Measurements from ENCODE around the gene TAF5L. TPM values are rescaled to one million over a fixed set of nuclear protein-coding genes. Genes with fewer than 3 reads are reported as not detected.
A peak's percentile ranks its signal among the peaks of the same experiment; 100 is the strongest.

The TAF5L gene
- total and polyA plus RNA-seq, 2 of the 4 experiments (the other 2 are of a cell fraction) = 17.9 to 18.6 TPM

GRCh38 chr1:229593800-229594199 is 32.1 kb downstream of the TAF5L start:
- H3K4me1 ChIP-seq (ENCODE audit: control insufficient read depth, insufficient read depth, low read length) = peaks cover 10% of the 10 kb centered on the region
- no peak for ATAC-seq (ENCODE audit: low read depth)
- H3K14ac ChIP-seq (replicated peaks; ENCODE audit: low read depth, low read length) = no peak overlapping the region
- H3K18ac ChIP-seq (ENCODE audit: low read depth, low read length) = no peak overlapping the region
- H3K4me3 ChIP-seq (ENCODE audit: insufficient read depth, low read depth, low read length) = no peak overlapping the region
- no peak overlapping the region for H2BK20ac ChIP-seq (ENCODE audit: low read depth, low read length)
- no peak overlapping the region for H3K4me2 ChIP-seq (ENCODE audit: low read depth, low read length)
- H3K79me1 ChIP-seq (ENCODE audit: low read depth in 1 of 2, low read length in 2 of 2) = peaks cover 26 to 37% of the 10 kb centered on the region in 2 experiments
- ChIA-PET CTCF (no interaction called here), POLR2A (ENCODE audit: unreplicated experiment) (no interaction called here)
- no peak overlapping the region for H3K9ac ChIP-seq (ENCODE audit: low read depth, low read length)
- no peak overlapping the region for H4K8ac ChIP-seq (ENCODE audit: low read depth in 2 of 2, low read length in 2 of 2)
- H3K9me1 ChIP-seq (ENCODE audit: insufficient read depth, low read length) = peaks cover 11% of the 10 kb centered on the region
- no TSS peak for BruUV-seq (replicated peaks)
- H2BK5ac ChIP-seq (ENCODE audit: low read depth, low read length, poor library complexity, severe bottlenecking) = no peak overlapping the region
- H3K56ac ChIP-seq (ENCODE audit: extremely low read depth, insufficient read depth, low read length) = no peak overlapping the region
- dilution Hi-C loops (cut with HindIII; ENCODE audit: low sequenced_read_pairs, unreplicated experiment) (no loop called here), intact Hi-C loops (cut with micrococcal nuclease) (no loop called here), in situ Hi-C loops (cut with MboI; ENCODE audit: low sequenced_read_pairs) (no loop called here)
- no peak overlapping the region for H2BK120ac ChIP-seq (ENCODE audit: low read depth, low read length)
- no CpG with 5 or more reads among the region's 12 CpGs for WGBS, 2 experiments (ENCODE audit: extremely low coverage in 2 of 2, insufficient read length in 1 of 2)
- H4K91ac ChIP-seq (ENCODE audit: insufficient read depth, low read depth, low read length) = no peak overlapping the region
- no peaks in the 10 kb centered on the region for H3K27me3 ChIP-seq (ENCODE audit: control insufficient read depth, insufficient read depth, low read length)
- H3K23ac ChIP-seq (ENCODE audit: low read depth, low read length) = no peak overlapping the region
- peaks cover 15% of the 10 kb centered on the region for H3K36me3 ChIP-seq (ENCODE audit: control insufficient read depth, insufficient read depth, low read length)
- H2AFZ ChIP-seq (replicated peaks; ENCODE audit: low read length, poor library complexity) = no peak overlapping the region
- TF ChIP-seq POLR2A (IDR thresholded peaks at IDR 0.05; ENCODE audit: low read depth, low read length) = no peak
- no peaks in the 10 kb centered on the region for H3K9me3 ChIP-seq (ENCODE audit: control insufficient read depth, insufficient read depth, low read length)
- no peak overlapping the region for H4K5ac ChIP-seq (ENCODE audit: low read depth, low read length)
- H4K20me1 ChIP-seq (ENCODE audit: insufficient read depth, low read length) = peaks cover 9% of the 10 kb centered on the region
- H3K27ac ChIP-seq (ENCODE audit: insufficient read depth, low read length) = no peak overlapping the region
- DNase-seq = no peak
- H2AK9ac ChIP-seq (replicated peaks; ENCODE audit: low read depth, low read length, poor library complexity) = peak overlapping the region; percentile 30
- no peak overlapping the region for H3K4ac ChIP-seq (ENCODE audit: low read depth, low read length)
- no peak overlapping the region for H2BK15ac ChIP-seq (ENCODE audit: low read depth, low read length)
- H2AK5ac ChIP-seq (ENCODE audit: low read depth, low read length) = no peak overlapping the region
